Lower leg skin (tissue), 3 donors: ENCODE measurements around the gene FZD2.

Source experiments
- POLR2A ChIP-seq, 2 donors: fragments of 450-650 bp; IDR thresholded peaks; one replicate each; pipeline ENCODE4 v1.6.1; 2016 to 2017; ENCODE audit warnings: antibody characterized with exemption in 2 of 2, mild to moderate bottlenecking in 1 of 2, moderate library complexity in 1 of 2
- TF ChIP-seq, protein P1 (sequence below), 3 donors: fragments of 450-650 bp; IDR thresholded peaks; one replicate each; pipeline ENCODE4 v1.5.1; 2016; ENCODE audit warnings: antibody characterized with exemption in 3 of 3, mild to moderate bottlenecking in 3 of 3, moderate library complexity in 2 of 3

DNA sequence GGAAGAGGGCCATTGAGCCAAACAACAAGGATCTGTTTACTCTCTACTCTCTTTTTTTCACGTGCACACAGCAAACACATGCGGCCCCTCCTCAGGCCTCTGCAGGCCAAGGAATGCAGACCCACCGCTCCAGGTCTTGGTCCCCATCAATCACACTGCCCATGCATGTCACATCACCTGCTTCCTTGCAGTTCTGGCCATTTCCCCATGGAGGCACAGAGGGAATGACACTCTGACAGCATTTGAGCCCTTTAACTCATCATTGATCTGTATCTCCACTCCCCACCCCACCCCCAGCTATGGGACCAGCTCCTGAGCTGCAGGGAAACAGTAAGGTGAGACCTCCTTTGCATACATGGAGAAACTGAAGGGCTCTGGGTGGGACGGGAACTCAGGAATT lies 53.0 kb downstream of the FZD2 start:
- TF ChIP-seq, protein P1, sequence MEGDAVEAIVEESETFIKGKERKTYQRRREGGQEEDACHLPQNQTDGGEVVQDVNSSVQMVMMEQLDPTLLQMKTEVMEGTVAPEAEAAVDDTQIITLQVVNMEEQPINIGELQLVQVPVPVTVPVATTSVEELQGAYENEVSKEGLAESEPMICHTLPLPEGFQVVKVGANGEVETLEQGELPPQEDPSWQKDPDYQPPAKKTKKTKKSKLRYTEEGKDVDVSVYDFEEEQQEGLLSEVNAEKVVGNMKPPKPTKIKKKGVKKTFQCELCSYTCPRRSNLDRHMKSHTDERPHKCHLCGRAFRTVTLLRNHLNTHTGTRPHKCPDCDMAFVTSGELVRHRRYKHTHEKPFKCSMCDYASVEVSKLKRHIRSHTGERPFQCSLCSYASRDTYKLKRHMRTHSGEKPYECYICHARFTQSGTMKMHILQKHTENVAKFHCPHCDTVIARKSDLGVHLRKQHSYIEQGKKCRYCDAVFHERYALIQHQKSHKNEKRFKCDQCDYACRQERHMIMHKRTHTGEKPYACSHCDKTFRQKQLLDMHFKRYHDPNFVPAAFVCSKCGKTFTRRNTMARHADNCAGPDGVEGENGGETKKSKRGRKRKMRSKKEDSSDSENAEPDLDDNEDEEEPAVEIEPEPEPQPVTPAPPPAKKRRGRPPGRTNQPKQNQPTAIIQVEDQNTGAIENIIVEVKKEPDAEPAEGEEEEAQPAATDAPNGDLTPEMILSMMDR (IDR thresholded peaks at IDR 0.05) = no peak
- TF ChIP-seq POLR2A (IDR thresholded peaks at IDR 0.05) = no peak
